GM19025 (cell line): ENCODE measurements around the gene PDCL2.
"Not testable (repeated sequence)": the region's sequence is repeated elsewhere in the genome, so short reads cannot be mapped to it uniquely, and the experiment has no call there.

Experiments
- ATAC-seq: cut with Tn5 transposase; IDR thresholded peaks from one replicate; pipeline ENCODE4 v1.9.1; 2021; ENCODE audit warnings: mild to moderate bottlenecking, low read depth, moderate library complexity; ENCODE audit not compliant: unreplicated experiment

PDCL2 gene

GRCh38 chr4:55592014-55592413 is at the start of gene PDCL2:
TSS of gene PDCL2 (minus strand) at chr4:55592245. CDS start at chr4:55592109, 136 bp downstream.
- no peak for ATAC-seq

GRCh38 chr4:55637272-55637820 is 45.3 kb upstream of the PDCL2 start:
- no peak for ATAC-seq

- ATAC-seq = no peak
These were observed 44.6 kb upstream of the PDCL2 start for GRCh38 chr4:55636656-55636999.

- ATAC-seq = peak; percentile 52
These were observed 44.0 kb upstream of the PDCL2 start, which contains the start of gene NMU for GRCh38 chr4:55635741-55636655. TSS of gene NMU (minus strand) at chr4:55636298. CDS start at chr4:55636192, 106 bp downstream.

- ATAC-seq = no peak
These were observed 43.2 kb upstream of the PDCL2 start for GRCh38 chr4:55635282-55635681.

- no peak for ATAC-seq
These were observed 42.5 kb upstream of the PDCL2 start for GRCh38 chr4:55634417-55635128.

- no peak for ATAC-seq
These were observed 41.9 kb upstream of the PDCL2 start for GRCh38 chr4:55633903-55634302.

GRCh38 chr4:55625835-55626234 is 33.8 kb upstream of the PDCL2 start:
- no peak for ATAC-seq

GRCh38 chr4:55624063-55624462 is 32.0 kb upstream of the PDCL2 start:
- not testable (repeated sequence) for ATAC-seq

GRCh38 chr4:55618546-55619143 is 26.6 kb upstream of the PDCL2 start:
- ATAC-seq = no peak

GRCh38 chr4:55617587-55618197 is 25.6 kb upstream of the PDCL2 start:
- ATAC-seq = peak; percentile 85

GRCh38 chr4:55615008-55615407 is 23.0 kb upstream of the PDCL2 start:
- no peak for ATAC-seq

GRCh38 chr4:55613621-55614020 is 21.6 kb upstream of the PDCL2 start:
- no peak for ATAC-seq

- no peak for ATAC-seq
These were observed 20.3 kb upstream of the PDCL2 start for GRCh38 chr4:55612341-55612740.

GRCh38 chr4:55611358-55612059 is 19.5 kb upstream of the PDCL2 start:
- no peak for ATAC-seq

- ATAC-seq = no peak
These were observed 18.3 kb upstream of the PDCL2 start for GRCh38 chr4:55610381-55610780.

- no peak for ATAC-seq
These were observed 17.4 kb upstream of the PDCL2 start for GRCh38 chr4:55609393-55609866.

GRCh38 chr4:55608591-55608990 is 16.5 kb upstream of the PDCL2 start:
- no peak for ATAC-seq

- ATAC-seq = no peak
These were observed 13.0 kb upstream of the PDCL2 start for GRCh38 chr4:55604996-55605395.

GRCh38 chr4:55600640-55601039 is 8.6 kb upstream of the PDCL2 start:
- no peak for ATAC-seq
